Erythroblast (primary cell): ENCODE results near the gene SLC6A17.

Experiments used
- DNase-seq, 2 experiments: peaks; one replicate each; lab custom pipeline; 2025; lab: John Stamatoyannopoulos, UW
- GATA1 ChIP-seq: IDR thresholded peaks from 2 replicates; pipeline ENCODE4 v1.6.1; 2011; ENCODE audit warnings: low read depth, mild to moderate bottlenecking, control low read depth, low read length, moderate library complexity
- POLR2A ChIP-seq: IDR thresholded peaks from 2 replicates; pipeline ENCODE4 v1.6.1; 2011; ENCODE audit warnings: mild to moderate bottlenecking, low read length

SLC6A17 gene

DNA sequence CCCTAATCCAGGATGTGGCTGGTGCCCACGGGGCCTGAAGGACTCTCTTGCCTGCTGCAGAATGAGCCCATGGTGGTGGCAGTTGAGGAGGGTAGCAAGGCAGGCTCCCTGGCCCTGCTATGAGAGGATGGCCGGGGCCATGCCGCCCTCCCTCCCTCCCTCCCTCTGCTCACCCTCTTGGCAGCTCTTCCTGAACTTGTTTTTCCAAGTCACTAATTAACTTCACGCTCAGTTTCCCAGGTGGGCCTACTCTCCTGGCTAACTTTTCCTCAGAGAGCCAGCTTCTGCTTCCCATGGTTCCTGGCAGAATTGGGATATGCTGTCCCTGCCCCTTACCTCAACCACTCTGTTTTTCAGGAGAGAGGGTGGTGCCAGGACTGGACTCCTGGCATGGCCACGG, 70.0 kb downstream of the SLC6A17 start:
- TF ChIP-seq POLR2A (no peak), GATA1 (no peak)
- no peak for DNase-seq

DNA sequence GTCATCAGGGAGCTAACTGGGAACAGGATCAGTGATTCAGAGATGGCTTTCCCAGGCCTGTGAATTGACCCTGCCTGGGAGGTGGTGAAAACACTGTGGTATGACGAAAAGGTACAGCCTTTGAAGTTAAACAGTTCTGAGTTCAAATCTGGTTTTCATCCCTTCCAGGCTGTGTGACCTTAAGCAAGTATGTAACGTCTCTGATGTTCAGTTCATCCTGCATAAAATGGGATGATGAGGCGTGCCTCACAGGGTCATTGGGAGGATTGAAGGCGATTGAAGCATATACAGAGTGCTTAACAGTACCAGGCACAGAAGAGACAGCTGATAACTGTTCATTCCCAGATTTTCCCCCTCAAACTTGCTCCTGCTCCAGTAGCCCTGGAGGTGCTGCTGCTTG, 70.8 kb downstream of the SLC6A17 start:
- no peak for DNase-seq
- TF ChIP-seq POLR2A (no peak), GATA1 (no peak)

DNA sequence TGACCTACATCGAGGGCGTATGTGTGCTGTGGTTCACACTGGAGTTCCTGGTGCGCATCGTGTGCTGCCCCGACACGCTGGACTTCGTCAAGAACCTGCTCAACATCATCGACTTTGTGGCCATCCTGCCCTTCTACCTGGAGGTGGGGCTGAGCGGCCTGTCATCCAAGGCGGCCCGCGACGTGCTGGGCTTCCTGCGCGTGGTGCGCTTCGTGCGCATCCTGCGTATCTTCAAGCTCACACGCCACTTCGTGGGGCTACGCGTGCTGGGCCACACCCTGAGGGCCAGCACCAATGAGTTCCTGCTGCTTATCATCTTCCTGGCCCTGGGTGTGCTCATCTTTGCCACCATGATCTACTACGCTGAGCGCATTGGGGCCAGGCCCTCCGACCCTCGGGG, 72.8 kb downstream of the SLC6A17 start:
- TF ChIP-seq GATA1 (no peak), POLR2A (no peak)
- DNase-seq: no peak

DNA sequence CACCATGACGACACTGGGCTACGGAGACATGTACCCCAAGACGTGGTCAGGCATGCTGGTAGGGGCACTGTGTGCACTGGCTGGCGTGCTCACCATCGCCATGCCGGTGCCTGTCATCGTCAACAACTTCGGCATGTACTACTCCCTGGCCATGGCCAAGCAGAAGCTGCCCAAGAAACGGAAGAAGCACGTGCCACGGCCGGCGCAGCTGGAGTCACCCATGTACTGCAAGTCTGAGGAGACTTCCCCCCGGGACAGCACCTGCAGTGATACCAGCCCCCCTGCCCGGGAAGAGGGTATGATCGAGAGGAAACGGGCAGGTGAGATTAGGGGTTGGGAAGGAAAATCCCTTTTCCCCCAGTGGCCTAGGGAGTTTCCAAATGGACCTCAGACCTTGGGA, 73.3 kb downstream of the SLC6A17 start:
- TF ChIP-seq POLR2A (no peak), GATA1 (no peak)
- no peak for DNase-seq

DNA sequence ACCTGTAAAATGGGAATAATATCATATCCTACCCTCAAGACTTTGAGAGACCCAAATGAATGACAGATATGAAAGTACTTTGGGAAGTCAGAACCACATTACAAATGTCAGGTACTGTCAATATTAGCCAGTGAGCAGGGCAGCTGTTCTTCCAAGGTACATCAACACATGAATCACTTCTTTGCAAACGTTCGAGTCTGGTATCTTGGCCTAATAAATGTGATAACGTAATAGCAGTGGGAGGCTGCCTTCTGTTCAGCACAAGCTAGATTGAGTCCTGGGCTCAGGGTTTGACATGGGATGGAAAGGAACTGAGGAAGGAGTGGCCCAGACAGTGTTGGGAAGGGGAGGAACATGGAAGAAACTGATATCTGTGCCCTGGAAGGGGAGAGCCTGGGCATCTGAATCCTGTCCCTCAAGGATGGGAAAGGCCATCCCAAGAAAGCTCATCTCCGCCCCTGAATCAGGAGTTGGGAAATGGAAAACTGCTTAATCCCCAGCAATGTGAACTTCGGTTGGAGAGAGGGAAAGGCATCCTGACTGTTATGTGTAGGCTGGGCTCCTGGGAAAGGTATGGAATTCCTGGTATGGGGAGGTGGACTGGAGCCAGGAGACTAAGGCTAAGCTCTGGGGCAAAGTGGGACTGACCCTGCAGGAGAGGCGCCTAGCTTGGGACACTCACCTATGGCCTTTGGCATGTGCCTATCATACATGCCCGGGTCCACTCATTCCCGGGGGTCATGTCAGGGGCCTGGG, 74.1 kb downstream of the SLC6A17 start:
- DNase-seq: no peak
- TF ChIP-seq POLR2A (no peak), GATA1 (no peak)

DNA sequence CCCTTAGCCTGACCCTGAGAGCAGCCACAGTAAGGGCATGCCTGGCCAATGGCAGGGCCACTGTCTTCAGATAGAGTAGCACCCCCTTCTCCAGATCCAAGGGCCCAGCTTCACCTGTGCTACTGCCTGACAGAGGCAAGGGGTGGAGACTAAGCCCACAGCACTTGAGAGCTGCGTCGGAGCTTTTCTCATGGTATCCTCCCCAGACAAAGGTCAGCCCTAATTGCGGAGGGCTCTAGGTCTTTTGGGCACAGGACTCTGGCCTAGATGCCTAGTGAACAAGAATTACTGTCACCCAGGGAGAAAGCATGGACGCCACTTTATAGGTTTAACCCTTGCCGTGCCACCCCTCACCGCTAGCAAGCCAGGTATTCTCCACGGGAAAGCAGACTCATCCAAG, 74.9 kb downstream of the SLC6A17 start:
- DNase-seq: no peak
- TF ChIP-seq POLR2A (no peak), GATA1 (no peak)

DNA sequence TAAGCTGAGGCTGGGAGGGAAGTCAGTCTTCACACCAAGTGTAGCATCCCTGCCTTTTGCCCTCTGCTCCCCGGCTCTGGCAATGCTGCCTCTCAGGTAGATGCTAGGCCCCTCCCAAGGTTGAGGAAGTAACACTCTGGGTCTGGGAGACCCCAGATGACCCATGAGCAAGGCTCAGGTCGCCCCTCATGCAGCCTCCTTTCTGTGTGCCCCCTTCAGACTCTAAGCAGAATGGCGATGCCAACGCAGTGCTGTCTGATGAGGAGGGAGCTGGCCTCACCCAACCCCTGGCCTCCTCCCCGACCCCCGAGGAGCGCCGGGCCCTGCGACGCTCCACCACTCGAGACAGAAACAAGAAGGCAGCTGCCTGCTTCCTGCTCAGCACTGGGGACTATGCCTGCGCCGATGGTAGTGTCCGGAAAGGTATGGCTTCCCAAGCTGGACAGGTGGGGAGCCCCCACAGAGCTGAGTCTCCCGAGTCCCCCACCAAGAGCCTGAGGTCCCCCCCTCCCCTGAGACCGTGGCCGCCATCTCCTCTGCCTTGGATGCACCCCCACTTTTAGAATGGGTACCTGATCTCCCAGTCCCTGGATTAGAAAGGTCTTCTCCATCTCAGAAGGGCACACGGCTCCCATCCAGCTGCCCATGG, 75.6 kb downstream of the SLC6A17 start:
- no peak for DNase-seq
- TF ChIP-seq POLR2A: no peak
- no peak for TF ChIP-seq GATA1

DNA sequence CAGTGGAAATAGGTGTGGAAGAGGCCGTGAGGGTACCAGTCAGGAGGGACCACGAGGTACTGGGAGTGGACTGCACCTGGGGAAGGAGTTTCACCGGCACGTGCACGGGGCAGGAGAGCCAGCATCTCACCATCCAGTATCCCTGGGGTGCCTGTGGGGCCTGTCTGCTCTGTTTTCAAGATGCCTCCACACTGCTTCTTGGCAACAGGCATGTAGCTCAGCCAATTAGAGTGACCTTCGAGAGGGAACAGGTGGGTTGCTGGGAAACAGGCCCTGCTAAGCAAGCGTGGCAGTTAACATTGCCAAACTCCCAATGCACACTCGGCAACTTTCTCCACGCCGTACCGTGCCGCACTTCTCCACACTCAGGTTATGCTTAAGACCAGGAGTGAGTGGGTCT, 77.5 kb downstream of the SLC6A17 start:
- TF ChIP-seq GATA1: no peak
- TF ChIP-seq POLR2A: no peak

DNA sequence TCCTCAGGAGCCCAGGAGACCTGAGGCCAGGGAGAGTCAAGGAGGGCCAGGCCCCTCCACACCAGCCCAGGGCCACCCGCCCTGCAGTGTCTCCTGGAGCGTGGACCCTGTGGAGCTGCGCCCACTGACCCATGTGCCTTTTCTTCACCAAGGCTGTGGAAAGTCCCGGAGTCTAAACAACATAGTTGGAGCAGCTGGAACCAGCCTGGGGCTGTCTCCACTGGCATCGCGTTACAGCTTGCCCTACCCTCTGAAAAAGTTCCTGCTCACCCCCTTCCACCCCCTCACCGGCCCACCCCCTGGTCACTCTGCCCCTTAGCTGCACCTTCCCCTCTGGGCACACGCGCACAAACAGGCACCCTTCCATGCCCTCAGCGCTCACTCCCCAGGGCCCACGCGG, 78.1 kb downstream of the SLC6A17 start:
- no peak for DNase-seq

More for the DNA sequence above, 77.5 kb downstream of the SLC6A17 start:
- no peak for DNase-seq

DNA sequence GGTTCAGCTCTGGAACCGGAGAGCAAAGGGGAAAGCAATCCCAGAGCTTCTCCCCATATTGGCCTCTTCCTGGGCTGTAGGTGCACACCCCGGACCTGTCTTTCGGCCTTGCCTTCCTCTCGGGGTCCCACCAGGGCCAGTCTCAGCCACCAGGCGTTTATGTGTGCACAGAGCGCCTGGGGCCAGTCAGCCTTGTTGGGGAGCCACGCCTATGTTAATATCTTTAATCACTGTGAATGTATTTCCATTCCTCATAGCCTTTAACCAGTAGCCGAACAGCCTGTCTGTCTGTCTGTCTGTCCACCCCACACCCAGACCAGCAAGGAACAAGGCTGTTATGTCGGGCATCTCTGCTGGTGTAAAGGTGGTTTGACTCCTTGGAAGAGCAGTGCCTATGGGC, 78.6 kb downstream of the SLC6A17 start:
- TF ChIP-seq GATA1: no peak
- no peak for TF ChIP-seq POLR2A
- no peak for DNase-seq

More for the DNA sequence above, 78.1 kb downstream of the SLC6A17 start:
- TF ChIP-seq GATA1: no peak
- TF ChIP-seq POLR2A: no peak

DNA sequence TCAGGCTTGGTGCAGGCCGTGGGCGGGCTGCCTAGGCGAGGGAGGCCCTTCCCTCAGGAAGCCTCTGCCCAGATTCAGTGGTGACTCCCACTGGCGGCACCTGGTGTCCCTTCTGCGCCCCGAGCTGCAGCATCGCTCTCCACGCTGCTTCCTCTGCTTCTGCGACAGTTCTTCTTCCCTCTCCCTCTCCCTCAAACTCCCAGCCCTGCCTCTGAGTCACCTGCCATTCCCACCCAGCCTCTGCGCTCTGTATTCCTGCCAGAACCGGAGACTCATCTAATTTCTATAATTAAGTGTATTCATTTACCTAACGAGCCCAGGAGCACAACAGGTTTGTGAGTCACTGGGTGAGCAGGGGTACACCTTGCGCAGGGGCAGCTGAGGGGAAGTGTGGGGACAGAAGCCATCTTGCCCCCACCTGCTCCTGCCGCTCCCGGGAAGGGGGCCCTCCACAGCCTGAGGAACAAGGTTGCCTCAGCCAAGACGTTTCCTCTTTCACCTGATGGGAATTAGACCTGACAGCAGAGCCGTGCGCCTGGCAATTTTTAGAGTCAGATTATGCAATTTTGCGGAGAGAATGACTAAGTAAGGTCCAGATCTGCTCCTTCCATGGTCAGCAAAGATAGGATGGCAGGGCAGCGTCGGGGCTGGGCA, 79.2 kb downstream of the SLC6A17 start:
- DNase-seq: no peak
- TF ChIP-seq POLR2A (no peak), GATA1 (no peak)

DNA sequence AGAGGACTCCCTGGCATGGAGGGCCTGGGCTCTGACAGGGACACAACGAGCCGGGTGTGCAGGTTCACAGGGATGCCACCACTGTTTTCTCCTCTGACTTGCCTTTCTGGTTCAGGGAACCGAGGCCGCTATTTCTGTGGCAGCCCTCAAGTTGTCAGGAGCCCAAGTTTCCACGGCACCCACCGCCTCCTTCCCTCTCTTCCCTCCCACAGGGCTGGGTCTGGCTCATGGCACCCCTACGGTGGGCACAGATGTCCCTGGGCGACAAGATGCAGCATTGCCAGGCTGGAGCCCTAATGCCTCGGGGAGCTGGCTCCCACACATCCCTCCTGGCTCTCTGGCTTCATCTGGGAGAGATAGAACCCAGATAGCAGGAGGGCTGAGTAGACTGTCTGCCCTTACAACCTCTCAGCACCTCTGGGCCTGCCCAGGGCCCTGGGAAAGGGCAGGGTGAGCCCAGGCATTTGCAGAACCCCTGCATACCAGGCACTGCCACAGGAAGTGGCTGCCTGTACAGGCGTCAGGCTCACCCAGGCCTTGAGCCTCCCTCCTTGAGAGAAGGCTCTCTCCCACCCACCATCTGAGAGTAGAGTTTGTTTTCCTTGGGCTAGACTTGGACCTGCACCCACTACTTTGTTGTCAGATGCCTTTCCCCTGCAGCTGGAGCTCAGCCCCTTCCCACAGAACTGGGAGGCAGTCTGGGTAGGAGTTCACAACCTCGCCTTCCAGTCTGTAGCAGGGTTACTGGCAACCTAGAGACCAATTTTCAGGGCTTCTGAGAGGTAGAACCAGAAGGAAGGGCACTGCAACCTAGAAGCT, 80.3 kb downstream of the SLC6A17 start:
- TF ChIP-seq POLR2A (no peak), GATA1 (no peak)

DNA sequence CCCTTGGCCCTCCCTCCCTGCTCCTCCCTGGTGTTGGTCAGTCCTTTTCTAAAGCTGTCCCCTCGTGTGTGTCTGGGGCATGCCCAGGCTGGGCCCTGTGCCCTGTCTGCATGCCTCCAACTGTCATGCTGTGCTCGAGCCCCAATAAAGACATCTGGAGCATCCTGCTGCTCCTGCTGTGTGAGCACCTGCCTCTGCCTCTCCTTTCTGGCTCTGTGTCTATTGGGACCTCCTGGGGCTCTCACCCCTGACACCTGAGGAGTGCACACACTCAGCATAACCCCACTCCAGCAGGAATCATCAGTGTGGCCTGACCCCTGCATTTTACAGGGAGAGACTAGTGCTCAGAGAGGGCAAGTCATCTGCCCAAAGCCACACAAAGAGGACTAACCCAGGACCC, 83.6 kb downstream of the SLC6A17 start:
- no peak for TF ChIP-seq GATA1
- no peak for TF ChIP-seq POLR2A

More for the DNA sequence above, 80.3 kb downstream of the SLC6A17 start:
- DNase-seq: no peak

DNA sequence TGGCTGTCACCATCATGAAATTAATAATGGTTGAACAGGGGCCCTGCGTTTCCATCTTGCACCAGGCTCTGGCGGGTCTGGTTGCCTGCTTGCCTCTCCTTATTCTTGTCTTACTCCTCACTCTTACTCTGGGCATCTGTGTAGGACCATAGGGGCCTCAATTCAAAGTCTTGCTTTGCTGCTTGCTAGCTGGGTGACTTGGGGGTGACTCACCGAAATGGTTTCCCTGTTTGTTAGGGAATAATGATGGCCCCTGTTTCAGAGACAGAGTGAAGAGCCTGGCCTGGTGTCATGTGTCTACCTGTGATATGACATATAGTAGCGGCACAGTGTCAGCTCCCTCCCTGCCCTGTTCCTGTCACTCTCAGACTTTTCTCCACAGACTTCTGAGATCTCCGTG, 84.4 kb downstream of the SLC6A17 start:
- TF ChIP-seq POLR2A (no peak), GATA1 (no peak)

More for the DNA sequence above, 83.6 kb downstream of the SLC6A17 start:
- no peak for DNase-seq

More for the DNA sequence above, 84.4 kb downstream of the SLC6A17 start:
- peak in 1 of 2 experiments; percentile 3 for DNase-seq
